CD4-positive, alpha-beta T cell (primary cell): ENCODE measurements around the gene TP53I13. TPM values are rescaled to one million over a fixed set of nuclear protein-coding genes. Genes with fewer than 3 reads are reported as not detected.

Experiments
- ATAC-seq: fragments of 200-7000 bp; cut with Tn5 transposase; one replicate; pipeline ENCODE4 v1.10.0; 2022; ENCODE audit warnings: mild to moderate bottlenecking; ENCODE audit not compliant: poor library complexity
- CTCF ChIA-PET: fragments of 350-600 bp; sonication (Branson Sonifier 250); formaldehyde crosslinking; loops from one replicate; lab custom pipeline; 2021; ENCODE audit warnings: antibody characterized with exemption, inconsistent platforms; lab: Charles Lee
- POLR2A ChIA-PET: fragments of 350-600 bp; sonication (Branson Sonifier 250); formaldehyde crosslinking; loops from one replicate; lab custom pipeline; 2021; ENCODE audit warnings: antibody characterized with exemption, inconsistent platforms; lab: Charles Lee
- DNase-seq, 14 experiments: peaks; one replicate each; pipeline ENCODE4 v3.0.0-alpha.2; 2013 to 2020; ENCODE audit warnings: mixed read lengths in 2 of 14
- H3K27ac ChIP-seq, 2 donors: one replicate each; pipeline versions ENCODE4 v1.5.1 to v1.7.0; 2013; ENCODE audit warnings: low read length in 2 of 2, low read depth in 1 of 2, mild to moderate bottlenecking in 1 of 2
- H3K27me3 ChIP-seq, 2 experiments: 1 replicate in 1 of 2; 2 replicates in 1 of 2; pipeline versions ENCODE4 v1.6.1 to v1.7.0; 2013; ENCODE audit warnings: low read length in 2 of 2, control low read depth in 1 of 2, mild to moderate bottlenecking in 1 of 2, moderate library complexity in 1 of 2; ENCODE audit not compliant: insufficient read depth in 2 of 2, control insufficient read depth in 1 of 2
- H3K36me3 ChIP-seq: one replicate; pipeline ENCODE4 v1.6.1; 2013; ENCODE audit warnings: low read length, control low read depth; ENCODE audit not compliant: insufficient read depth
- H3K4me1 ChIP-seq: one replicate; pipeline ENCODE4 v1.6.1; 2013; ENCODE audit warnings: low read length, control low read depth; ENCODE audit not compliant: insufficient read depth
- H3K4me3 ChIP-seq: one replicate; pipeline ENCODE4 v1.5.1; 2013; ENCODE audit warnings: mild to moderate bottlenecking, low read length, moderate library complexity
- H3K9me3 ChIP-seq, 2 experiments: 1 replicate in 1 of 2; 2 replicates in 1 of 2; pipeline versions ENCODE4 v1.6.1 to v1.7.0; 2013; ENCODE audit warnings: low read length in 2 of 2, mild to moderate bottlenecking in 2 of 2, control low read depth in 1 of 2, moderate library complexity in 1 of 2; ENCODE audit not compliant: control insufficient read depth in 1 of 2, insufficient read depth in 1 of 2
- H3K27ac Mint-ChIP-seq: one replicate; pipeline ENCODE4 v1.8.0; 2020; ENCODE audit warnings: mixed read lengths
- H3K27me3 Mint-ChIP-seq: one replicate; pipeline ENCODE4 v1.8.0; 2021; ENCODE audit warnings: mixed read lengths
- H3K36me3 Mint-ChIP-seq: one replicate; pipeline ENCODE4 v1.8.0; 2021; ENCODE audit warnings: low read depth, mixed read lengths
- H3K4me1 Mint-ChIP-seq: one replicate; pipeline ENCODE4 v1.8.0; 2021; ENCODE audit warnings: low read depth, mixed read lengths
- H3K4me3 Mint-ChIP-seq: one replicate; pipeline ENCODE4 v1.8.0; 2020; ENCODE audit warnings: mild to moderate bottlenecking, mixed read lengths
- H3K9me3 Mint-ChIP-seq: one replicate; pipeline ENCODE4 v1.8.0; 2020; ENCODE audit warnings: mixed read lengths
- CTCF ChIP-seq: fragments of 200-600 bp; IDR thresholded peaks from one replicate; pipeline ENCODE4 v1.8.0; 2022; ENCODE audit warnings: antibody characterized with exemption, mild to moderate bottlenecking
- intact Hi-C, 2 experiments: fragments of 100-400 bp; cut with DNase I in 1 of 2; cut with micrococcal nuclease in 1 of 2; formaldehyde crosslinking; loops; one replicate each; pipeline versions ENCODE4 v1.15.1 to v1.9.0; 2023 to 2025; cut with DNase I, micrococcal nuclease
- total RNA-seq, 174 experiments: library from RNA in 2 of 174; stranded (reverse) in 2 of 174; gene quantifications; one replicate each; pipeline ENCODE4 v1.2.3 and lab custom pipeline; 2021 to 2026

Gene TP53I13
- total RNA-seq, 2 experiments from 2014 or later: 45.8 to 47.7 TPM

GRCh38 chr17:29579866-29580771 lies 11.6 kb downstream of the TP53I13 start:
- peaks cover 74% of the 10 kb centered on the region for H3K36me3 ChIP-seq

GRCh38 chr17:29581583-29582253 lies 13.2 kb downstream of the TP53I13 start:
- H3K27me3 Mint-ChIP-seq: no peaks in the 10 kb centered on the region
- Histone ChIP-seq H3K9me3 (no peaks in the 10 kb centered on the region), H3K27ac (no peak overlapping the region), H3K27me3 (no peaks in the 10 kb centered on the region), H3K4me3 (no peak overlapping the region), H3K36me3 (peaks cover 58% of the 10 kb centered on the region), H3K4me1 (peaks cover 41% of the 10 kb centered on the region)
- no peak overlapping the region for H3K4me3 Mint-ChIP-seq
- peak overlapping the region; percentile 27 for H3K27ac Mint-ChIP-seq
- H3K9me3 Mint-ChIP-seq: no peaks in the 10 kb centered on the region
- no peak for TF ChIP-seq CTCF
- peaks cover 33% of the 10 kb centered on the region for H3K36me3 Mint-ChIP-seq
- peaks cover 43% of the 10 kb centered on the region for H3K4me1 Mint-ChIP-seq
- ChIA-PET CTCF (interaction anchor here (0.8 to 7.8 kb wide), 4 partner anchors 9 to 36 kb away, joined by 3 to 48 read pairs (median 26); partner anchors contain the start of gene ANKRD13B), POLR2A (interaction anchor here (1.0 to 3.0 kb wide), 5 partner anchors 10 to 36 kb away, joined by 3 to 14 read pairs (median 9); partner anchors contain the start of gene TP53I13)
- DNase-seq (peak in 1 of 14 experiments; percentile 27), ATAC-seq (no peak)
- intact Hi-C loops: loop anchor here in 1 of 2 experiments (2.0 to 10.0 kb wide), 5 partner anchors 351 to 837 kb away; partner anchors contain the start of genes PHF12, SSH2 and TRAF4

More at GRCh38 chr17:29579866-29580771, 11.6 kb downstream of the TP53I13 start:
- Mint-ChIP-seq H3K4me3 (peak overlapping the region; percentile 69), H3K9me3 (no peaks in the 10 kb centered on the region), H3K27me3 (no peaks in the 10 kb centered on the region), H3K4me1 (peaks cover 27% of the 10 kb centered on the region), H3K36me3 (peaks cover 44% of the 10 kb centered on the region), H3K27ac (peak overlapping the region; percentile 41)
- ChIA-PET POLR2A (interaction anchor here (1.2 to 3.0 kb wide), 5 partner anchors 11 to 37 kb away, joined by 4 to 14 read pairs (median 9); partner anchors contain the start of gene ABHD15), CTCF (interaction anchor here (0.8 to 7.8 kb wide), 7 partner anchors 12 to 441 kb away, joined by 3 to 48 read pairs (median 6); partner anchors contain the start of gene ANKRD13B)
- peaks cover 27% of the 10 kb centered on the region for H3K4me1 ChIP-seq
- TF ChIP-seq CTCF: peak; percentile 88
- DNase-seq (peak; percentile 84 to 95 (median 88)), ATAC-seq (peak; percentile 99)
- no peaks in the 10 kb centered on the region for H3K27me3 ChIP-seq
- intact Hi-C loops: loop anchor here (1.0 to 10.0 kb wide), 13 partner anchors 9 to 895 kb away; partner anchors contain the start of genes GIT1 (in 1 of the 2), GOSR1 (in 1 of the 2), PHF12 (in 1 of the 2) and SSH2 (in 1 of the 2)
- no peaks in the 10 kb centered on the region for H3K9me3 ChIP-seq
- no peak overlapping the region for H3K4me3 ChIP-seq
- no peak overlapping the region for H3K27ac ChIP-seq
